GM21390 (cell line): ENCODE data around the gene BLMH.

Experiments used
- ATAC-seq: cut with Tn5 transposase; IDR thresholded peaks from one replicate; pipeline ENCODE4 v1.9.1; 2021; ENCODE audit not compliant: unreplicated experiment

BLMH gene, protein sequence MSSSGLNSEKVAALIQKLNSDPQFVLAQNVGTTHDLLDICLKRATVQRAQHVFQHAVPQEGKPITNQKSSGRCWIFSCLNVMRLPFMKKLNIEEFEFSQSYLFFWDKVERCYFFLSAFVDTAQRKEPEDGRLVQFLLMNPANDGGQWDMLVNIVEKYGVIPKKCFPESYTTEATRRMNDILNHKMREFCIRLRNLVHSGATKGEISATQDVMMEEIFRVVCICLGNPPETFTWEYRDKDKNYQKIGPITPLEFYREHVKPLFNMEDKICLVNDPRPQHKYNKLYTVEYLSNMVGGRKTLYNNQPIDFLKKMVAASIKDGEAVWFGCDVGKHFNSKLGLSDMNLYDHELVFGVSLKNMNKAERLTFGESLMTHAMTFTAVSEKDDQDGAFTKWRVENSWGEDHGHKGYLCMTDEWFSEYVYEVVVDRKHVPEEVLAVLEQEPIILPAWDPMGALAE

DNA sequence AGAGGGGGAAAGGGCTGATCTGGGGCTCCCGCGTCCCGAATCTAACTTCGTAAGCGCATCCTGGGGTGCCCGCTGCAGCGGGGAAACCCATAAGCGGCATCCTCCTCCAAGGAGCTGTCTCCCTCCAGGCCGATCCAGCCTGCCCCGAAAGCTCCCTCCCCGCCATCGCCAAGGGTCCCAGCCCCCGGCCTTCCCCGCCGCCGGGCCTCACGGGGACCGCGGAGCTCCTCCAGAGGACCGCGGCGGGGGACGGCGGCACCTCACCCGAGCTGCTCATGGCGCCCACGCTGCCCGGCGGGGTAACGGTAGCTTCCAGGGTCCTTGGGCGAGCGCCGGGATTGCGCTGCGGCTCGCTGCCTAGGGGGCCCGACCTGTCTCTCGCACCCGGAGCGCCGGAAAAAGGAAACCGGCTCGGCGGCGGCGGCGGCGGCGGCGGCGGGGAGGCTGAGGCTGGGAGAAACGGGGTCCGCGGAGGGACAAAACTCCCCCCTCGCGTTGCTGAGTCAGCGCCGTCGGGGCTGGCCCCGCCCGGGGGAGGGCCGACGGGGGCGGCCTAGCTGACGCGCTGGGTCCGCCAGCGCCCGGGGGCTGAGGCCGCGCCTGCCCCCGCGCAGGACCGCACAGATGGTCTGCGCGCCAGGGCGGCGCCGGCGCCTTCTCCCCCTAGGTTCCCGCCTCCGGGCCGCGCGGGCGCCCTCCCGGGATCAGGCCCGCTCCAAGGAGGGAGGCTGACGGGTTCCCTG lies at the start of gene BLMH:
TSS of gene BLMH (minus strand) at position 402 of the 743 bp plus-strand sequence. CDS start at position 277, 125 bp downstream.
- peak; percentile 60 for ATAC-seq

DNA sequence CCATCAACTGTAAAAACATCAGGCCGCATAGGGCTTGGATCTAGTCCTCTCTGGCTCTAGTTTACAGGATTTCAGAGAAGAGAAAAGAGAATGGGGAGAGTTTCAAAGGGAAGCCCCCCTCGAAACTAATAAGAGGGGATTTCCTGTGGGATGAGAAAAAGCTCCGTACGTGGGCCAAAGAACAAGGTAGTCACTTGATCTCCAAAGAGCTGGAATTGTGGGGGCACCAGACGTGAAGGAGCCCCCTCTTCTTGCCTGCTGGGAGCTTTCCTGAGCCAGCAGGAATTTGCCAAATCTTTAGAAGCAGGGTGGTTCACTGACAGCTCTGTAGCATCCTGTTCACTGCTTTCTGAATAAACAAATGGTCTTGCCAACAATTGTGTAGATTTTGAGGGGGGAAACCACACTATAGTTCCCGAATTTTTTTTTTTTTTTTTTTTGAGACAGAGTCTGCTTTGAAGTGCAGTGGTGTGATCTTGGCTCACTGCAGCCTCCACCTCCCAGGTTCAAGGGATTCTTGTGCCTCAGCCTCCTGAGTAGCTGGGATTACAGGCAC lies 49.1 kb upstream of the BLMH start:
- ATAC-seq = no peak

DNA sequence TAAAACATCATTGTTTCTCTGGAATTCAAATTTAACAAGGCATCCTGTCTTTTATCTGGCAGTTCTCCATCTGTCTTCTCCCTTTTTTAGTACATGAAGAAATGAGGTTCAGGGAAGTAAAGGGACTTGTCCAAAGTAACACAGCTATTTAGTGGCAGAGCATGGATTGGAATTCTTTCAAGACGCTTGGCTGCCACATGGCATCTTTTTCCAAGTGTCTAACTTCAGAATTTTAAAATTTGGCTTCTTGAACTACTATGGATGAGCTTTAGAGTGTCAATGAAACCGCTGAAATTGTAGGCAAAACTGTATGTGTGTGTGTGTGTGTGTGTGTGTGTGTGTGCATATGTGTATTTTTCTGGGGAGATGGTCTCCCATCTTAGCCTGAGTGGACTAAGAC lies 47.3 kb upstream of the BLMH start:
- no peak for ATAC-seq

DNA sequence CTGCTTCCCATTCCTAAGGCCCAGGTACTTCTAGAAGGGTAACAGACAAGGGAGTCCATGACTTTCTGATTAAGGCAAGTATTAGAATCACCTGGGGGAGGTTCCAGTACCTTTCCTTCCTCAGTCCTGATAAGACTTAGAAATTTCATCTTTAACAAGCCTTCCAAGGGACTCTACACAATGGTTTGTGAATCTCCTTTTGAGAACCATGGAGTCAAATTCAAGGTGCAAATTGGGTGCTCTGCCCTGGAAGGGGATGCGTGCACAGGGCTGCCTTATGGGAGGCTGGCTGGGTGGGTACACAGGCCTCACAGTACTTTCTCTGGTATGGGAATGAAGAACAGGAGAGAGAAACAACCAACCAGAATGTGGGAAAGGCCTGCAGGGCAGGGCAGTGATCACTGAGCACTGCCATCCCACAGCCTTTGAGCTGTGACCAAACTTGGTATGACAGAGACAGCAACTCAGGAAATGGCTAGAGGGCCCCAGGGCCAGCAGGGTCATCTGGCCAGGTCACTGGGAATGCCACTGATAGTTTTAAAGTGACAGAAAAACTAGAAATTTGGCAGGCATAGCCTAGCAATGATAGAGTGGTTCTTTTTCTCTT lies 45.8 kb upstream of the BLMH start:
- ATAC-seq = no peak

DNA sequence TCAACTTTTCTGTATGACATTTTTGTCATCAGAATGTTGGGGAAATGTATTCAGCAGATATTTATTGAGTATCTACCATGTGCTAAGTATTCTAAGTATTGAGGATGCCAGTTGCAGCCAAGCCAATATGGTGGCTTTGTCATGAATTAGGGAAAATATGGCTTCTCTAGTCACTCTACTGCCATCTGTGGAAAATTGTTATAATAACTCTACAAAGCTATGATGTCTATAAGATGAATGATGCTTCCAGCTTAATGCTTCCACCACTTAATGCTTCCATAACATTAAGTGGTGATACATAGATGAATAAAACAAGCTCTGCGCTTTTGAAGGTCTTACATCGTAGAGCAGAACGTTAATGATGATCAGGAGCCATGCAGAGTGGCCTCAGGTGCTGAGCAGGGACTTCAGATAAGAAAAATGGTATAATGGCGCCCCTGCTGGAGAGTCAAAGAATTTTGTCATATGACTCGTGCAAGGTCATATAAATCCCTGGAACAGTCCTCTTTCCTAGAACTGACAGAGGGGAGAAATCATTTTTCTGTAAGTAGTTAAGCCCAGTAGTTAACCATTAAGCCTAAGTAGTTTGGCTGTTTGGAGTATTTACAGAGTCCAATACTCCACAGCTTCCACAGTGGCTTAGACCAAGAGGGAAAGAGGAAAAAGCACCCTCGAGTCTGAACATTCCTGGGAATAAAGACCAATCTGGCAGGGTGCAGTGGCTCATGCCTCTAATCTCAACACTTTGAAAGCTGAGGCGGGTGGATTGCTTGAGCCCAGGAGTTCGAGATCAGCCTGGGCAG lies 44.8 kb upstream of the BLMH start:
- ATAC-seq = no peak

DNA sequence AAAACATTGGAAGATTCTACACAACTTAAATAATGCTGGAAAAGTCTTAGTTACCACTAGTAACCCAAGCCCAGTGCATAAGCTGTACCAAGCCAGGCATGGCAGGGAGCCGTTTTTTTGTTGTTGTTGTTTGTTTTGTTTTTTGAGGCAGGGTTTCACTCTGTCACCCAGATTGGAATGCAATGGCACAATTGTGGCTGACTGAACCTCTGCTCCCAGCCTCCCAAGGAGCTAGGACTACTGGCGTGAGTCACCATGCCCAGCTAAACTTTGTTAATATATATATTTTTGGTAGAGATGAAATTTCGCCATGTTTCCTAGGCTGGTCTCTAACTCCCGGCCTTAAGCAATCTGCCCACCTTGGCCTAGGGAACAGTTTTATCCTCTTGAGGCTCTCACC lies 42.7 kb upstream of the BLMH start:
- no peak for ATAC-seq

DNA sequence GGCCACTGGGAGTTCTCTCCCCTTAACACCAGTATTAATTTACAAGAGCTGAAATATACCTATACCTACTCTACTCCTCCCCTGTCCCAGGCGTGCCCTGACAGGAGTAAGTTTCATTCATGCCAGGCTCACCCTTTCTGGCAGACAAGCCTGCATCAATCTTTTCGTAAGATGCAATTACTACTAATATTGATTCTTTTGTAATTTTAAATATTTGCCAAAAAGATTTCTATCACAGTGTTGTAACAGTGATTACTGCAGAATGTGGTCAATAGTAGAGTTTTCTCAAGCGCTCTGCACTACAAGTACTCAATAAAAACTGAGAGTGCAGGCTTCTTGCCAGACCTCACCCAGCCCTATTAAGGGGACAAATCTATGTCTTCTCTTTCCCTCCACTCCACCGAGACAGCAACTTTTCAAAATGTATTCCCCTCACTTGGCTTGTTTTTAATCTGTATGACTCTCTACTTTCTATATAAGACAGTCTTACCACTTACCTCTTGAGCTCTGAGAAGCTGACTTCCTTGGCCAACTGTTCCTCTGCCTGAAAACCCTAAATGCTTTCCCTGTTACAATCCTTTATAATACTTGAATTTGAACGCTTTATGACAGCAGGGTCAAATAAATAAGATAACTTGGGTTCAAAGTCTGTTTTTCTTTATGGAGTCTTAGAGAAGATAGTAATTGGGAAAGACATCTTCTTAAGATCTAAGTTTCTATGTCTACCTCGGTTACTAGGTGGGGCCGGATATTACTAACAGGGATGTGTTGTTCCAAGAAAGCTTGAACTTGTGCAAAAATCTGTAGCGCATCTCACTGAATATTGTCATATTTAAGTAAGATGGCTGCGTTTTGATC lies 42.0 kb upstream of the BLMH start, which contains the start of gene TMIGD1:
TSS of gene TMIGD1 (minus strand) at position 555 of the 858 bp plus-strand sequence. CDS start 1,924 bp downstream, outside the sequence.
- no peak for ATAC-seq

DNA sequence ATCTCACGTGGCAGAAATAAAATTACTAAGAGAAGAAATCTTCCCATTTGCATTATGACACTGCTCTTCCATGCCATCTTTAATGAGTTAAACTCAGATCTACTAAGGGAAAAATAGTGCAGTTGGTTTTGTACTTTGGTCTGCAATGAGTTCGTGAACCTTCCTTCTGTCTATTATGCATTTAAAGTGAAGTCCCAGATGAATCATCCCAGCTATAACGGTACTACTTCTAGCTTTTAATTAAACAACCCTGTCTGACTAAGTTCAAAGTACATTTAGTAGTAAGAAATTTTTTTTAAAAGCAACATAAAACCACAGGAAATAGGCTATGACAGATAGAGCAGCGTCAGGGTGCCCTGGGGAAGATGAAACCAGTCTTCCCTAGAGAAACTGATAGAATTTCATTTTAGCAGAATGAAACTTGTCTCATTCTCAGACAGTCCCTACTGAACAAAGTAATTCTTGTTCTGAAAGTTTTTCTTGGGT lies 40.4 kb upstream of the BLMH start:
- peak; percentile 64 for ATAC-seq

DNA sequence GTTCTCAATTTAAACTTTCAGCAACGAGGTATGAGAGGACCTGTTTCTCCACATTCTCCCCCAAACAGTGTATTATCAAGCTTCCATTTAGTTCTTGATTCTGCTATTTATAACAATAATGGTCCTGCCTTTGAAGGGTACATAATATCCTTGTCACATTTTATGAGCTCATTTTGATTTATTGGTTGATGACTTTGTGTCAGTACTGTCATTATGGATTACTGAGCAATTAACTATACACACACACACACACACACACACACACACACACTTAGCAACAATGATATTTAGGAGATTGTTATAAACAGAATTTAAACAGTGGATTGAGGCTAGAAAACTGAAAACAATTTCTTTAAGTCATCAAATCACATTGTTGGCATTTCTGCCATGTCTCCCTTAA lies 35.1 kb upstream of the BLMH start:
- ATAC-seq = no peak

DNA sequence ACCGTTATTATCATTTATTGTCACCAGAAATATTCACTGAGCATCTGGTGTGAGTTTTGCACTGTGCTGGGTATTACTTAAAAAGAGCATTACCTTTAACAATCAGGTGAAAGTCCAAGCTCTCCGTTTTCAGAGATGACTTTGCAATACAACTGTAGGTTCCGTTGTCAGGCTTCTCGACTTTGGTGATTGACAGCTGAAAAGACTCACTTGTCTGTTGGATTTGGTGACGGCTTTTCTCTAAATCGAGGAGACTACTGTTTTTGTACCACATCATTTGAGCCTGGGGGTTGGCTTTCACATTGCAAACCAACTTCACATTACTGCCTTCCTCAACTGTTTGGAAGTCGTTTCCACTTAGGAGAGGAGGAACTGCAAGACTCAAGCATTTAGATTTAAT lies 33.0 kb upstream of the BLMH start:
- no peak for ATAC-seq

DNA sequence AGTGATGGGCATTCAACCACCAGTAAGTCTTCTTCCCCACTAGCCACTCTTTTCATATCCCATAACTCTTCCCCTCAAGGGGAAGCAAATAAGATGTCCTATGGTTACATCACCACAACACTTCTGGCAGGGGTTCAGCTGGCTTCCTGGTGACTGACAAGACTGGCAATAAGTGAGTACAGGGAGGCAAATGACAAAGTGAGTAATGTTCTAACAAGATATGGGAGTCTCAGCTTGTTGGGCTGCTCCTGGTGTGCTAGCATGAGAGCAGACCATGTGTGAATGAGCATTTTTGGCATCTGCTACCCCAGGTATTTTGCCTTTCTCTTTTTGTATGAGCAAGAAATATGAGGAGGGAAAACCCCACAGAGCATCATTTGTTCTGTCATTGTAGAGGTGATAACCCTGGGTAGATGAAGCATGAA lies 32.2 kb upstream of the BLMH start:
- ATAC-seq = no peak

DNA sequence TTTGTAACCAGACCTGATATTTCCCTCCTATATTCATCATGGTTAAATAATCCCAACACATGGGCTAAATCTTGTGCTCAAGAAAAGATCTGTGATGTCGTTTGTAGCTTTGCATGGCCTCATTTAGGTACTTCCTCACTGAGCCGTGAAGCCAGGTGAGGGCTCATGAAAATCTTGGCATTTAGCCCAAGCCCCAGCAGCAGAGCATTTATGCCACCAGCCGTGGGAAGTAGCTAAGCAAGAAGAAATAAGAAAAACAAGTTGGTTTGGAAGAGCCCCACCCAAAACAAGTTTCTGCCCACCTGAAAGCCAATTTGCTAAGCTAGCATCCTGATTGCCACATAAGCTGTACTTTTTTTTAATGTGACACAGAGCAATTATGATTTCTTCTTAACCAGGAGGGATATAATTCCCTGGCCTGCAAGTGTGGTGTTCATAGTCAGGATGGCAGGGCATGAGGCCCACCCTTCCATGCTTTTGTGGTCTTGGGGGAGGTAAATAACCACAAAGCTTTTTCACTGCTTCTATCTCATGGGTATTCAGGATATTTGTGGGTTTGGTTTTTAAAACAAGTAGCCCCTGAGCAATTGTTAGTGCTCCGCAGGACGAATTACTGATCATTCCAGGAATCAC lies 31.6 kb upstream of the BLMH start:
- ATAC-seq = no peak

DNA sequence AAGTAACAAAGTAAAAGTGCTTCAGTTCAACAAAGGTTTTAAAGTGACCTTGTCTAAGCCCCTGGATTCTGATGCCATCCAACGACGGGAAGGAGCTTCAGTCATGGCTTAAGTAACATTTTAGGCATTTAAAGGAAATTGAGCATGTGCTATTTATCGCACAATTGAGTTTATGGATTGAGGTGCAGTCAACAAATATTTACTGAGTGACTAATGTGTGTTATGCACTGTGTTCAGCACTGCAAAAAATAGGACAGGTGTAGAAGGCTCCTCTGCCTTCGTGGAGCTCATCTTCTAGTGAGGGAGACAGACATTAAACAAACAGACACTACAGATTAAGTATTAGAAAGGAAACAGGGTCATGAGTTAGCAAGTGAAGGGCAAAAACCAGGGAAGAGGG lies 29.6 kb upstream of the BLMH start:
- ATAC-seq = no peak

DNA sequence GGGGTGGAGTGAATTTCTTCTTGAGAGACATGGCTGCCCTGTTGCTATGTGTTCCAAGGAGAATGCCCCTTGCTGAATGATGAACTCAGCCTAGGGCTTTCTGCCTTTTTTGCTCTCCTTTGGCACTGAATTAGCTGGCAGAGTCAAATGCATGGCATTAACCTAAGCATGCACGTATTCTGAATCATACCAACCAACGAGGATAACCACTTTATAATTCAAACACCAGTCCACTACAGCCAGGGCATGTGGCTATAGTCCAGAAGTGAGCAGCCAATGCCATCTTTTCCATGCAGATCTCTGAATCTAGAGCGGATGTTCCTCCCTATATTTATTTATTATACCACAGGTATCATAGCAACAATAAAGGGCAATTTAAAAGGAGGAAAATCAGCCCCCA lies 26.4 kb upstream of the BLMH start:
- no peak for ATAC-seq

DNA sequence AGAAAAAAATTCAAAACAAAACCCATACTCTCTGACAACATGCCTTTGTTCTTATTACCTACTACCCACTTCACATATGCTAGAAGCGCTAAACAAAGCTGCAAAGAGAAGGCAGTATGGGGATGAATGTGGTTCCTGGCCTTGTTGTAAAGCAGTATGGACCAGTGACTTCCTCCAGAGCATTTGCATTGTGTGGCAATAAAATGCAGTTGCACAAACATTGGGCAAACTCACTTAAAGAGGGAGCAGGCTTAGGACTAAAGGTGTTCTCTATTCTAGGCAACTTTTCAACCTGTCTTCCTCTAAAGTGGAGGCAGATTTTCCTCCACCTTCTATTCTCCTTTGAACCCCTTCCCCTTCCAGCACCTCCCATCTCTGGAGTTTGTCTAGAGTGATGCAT lies 25.0 kb upstream of the BLMH start:
- ATAC-seq = no peak

DNA sequence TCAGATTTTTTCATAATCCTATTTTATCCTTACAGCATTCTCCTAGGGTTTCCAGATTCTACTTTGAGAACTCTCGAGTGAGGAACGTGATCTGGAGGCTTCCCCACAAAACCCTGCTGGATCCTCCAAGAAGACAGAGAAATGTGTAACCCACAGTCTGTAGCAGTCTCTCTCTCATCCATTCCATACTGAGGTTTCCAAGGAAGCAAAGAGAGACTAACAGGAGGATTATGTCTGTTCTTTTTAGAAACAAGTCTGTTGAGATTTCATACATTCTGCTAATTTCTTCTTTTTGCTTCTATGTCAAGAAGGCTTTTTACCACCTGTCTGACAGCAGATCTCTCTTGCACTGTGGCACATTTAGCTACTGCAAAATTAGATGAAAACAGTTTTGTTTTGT lies 23.4 kb upstream of the BLMH start:
- no peak for ATAC-seq

DNA sequence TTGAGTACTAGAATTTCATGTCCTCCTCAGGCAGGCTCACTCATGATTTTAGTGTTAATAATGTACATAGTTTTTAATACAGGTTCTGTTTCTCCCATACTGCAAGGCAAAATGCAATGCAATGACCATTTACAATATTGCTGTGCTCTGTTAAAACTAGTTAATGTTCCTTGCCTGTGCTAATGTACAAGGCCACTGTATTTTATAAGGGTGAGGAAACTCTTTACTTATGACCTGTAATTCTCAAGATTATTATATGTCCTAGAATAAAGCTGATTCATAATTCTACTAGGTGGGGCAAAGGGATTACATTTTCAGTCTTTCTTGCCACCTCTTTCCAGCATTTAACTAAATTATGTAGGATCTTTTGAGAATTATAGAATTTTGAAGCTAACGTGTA lies 22.7 kb upstream of the BLMH start:
- no peak for ATAC-seq

DNA sequence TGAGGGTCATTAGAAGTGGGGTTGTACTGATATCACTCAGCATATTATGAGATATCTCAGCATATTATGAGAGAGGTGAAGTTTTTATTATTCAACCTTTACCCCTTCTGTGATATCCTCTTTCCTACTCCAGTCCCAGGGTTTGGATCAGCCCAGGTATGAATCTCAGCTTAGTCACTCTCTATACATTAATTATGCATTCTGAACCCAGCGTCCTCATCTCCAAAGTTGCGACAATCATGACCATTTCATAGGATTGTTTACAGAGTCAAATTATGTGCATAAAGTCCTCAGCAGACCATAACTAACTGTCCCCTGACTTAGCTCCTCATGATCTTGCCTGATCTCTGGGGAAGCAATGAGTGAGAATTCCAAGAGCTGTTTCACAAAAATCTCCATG lies 20.5 kb upstream of the BLMH start:
- no peak for ATAC-seq

DNA sequence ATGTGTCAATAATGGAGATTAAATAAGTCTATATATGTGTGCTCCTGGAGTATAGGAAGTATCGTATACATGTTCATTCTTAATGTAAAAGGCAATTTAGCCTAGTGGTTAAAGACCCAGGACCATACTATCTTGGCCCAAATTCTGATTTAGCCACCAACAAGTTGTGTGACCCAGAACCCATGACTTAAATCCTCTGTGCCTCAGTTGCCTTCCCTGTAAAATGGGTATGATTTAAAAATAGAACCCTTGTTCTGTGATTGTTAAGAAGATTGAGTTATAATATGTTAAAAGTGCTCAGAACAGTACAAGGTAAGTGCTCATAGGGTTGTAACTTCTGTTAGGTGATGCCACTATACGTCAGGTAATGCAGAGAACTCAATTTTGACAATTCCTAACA lies 18.8 kb upstream of the BLMH start:
- ATAC-seq = no peak
